Upper lobe of right lung (tissue), 1 donor: Measurements from ENCODE around the gene UTRN. TPM values are rescaled to one million over a fixed set of nuclear protein-coding genes. Genes with fewer than 3 reads are reported as not detected.

ENCODE experiments used
- ATAC-seq: fragments of 200-7000 bp; cut with Tn5 transposase; one replicate; pipeline ENCODE4 v1.9.1; 2020; ENCODE audit warnings: mild to moderate bottlenecking, moderate library complexity
- DNase-seq: peaks from one replicate; pipeline ENCODE4 v3.0.0-alpha.2; 2020
- H3K27ac ChIP-seq: fragments of 200-600 bp; one replicate; pipeline ENCODE4 v1.8.0; 2022
- H3K27me3 ChIP-seq: fragments of 200-600 bp; one replicate; pipeline ENCODE4 v1.8.0; 2022; ENCODE audit warnings: mild to moderate bottlenecking
- H3K36me3 ChIP-seq: fragments of 200-600 bp; one replicate; pipeline ENCODE4 v1.8.0; 2022
- H3K4me1 ChIP-seq: fragments of 200-600 bp; one replicate; pipeline ENCODE4 v1.8.0; 2022
- H3K4me3 ChIP-seq: fragments of 200-600 bp; one replicate; pipeline ENCODE4 v1.8.0; 2022; ENCODE audit warnings: mild to moderate bottlenecking
- H3K9me3 ChIP-seq: fragments of 200-600 bp; one replicate; pipeline ENCODE4 v1.8.0; 2022
- CTCF ChIP-seq: fragments of 200-600 bp; IDR thresholded peaks from one replicate; pipeline ENCODE4 v1.8.0; 2022; ENCODE audit warnings: antibody characterized with exemption
- intact Hi-C: fragments of 100-400 bp; cut with DNase I; formaldehyde crosslinking; loops from one replicate; pipeline ENCODE4 v1.11.0; 2022
- total RNA-seq: library from RNA; stranded (reverse); fragmentation: NEBNext Ultra II Directional; extraction: Animal tissue kit (Norgen Biotek cat#: 25700); gene quantifications from one replicate; pipeline ENCODE4 v1.2.1, GENCODE V29; 2021
- donor health status: DM: no; HTN: yes; CAD: no; lungs with severe emphysema.

Gene UTRN
- total RNA-seq, 1 donor from 2014 or later, result 316 TPM

GRCh38 chr6:144283646-144284477, 1.3 kb upstream of the UTRN start:
- H3K4me1 ChIP-seq, result peaks cover 20% of the 10 kb centered on the region
- H3K27me3 ChIP-seq, result no peaks in the 10 kb centered on the region
- H3K9me3 ChIP-seq, result no peaks in the 10 kb centered on the region
- intact Hi-C loops, result loop anchor here (10.0 kb wide), 1 partner anchor 141 kb away; no protein-coding TSS in a partner anchor
- H3K27ac ChIP-seq, result peak overlapping the region; percentile 86
- peak; percentile 28 for TF ChIP-seq CTCF
- H3K4me3 ChIP-seq, result peak overlapping the region; percentile 92
- DNase-seq (no peak), ATAC-seq (no peak)
- no peaks in the 10 kb centered on the region for H3K36me3 ChIP-seq

GRCh38 chr6:144284478-144284782, 705 bp upstream of the UTRN start:
- intact Hi-C loops, result loop anchor here (10.0 kb wide), 1 partner anchor 140 kb away; no protein-coding TSS in a partner anchor
- no peak for ATAC-seq
- no peak for TF ChIP-seq CTCF
- peak overlapping the region; percentile 92 for H3K4me3 ChIP-seq
- H3K36me3 ChIP-seq, result no peaks in the 10 kb centered on the region
- DNase-seq, result no peak
- H3K27me3 ChIP-seq, result no peaks in the 10 kb centered on the region
- peak overlapping the region; percentile 86 for H3K27ac ChIP-seq
- no peaks in the 10 kb centered on the region for H3K9me3 ChIP-seq
- peaks cover 20% of the 10 kb centered on the region for H3K4me1 ChIP-seq

- no peak for DNase-seq
- peaks cover 20% of the 10 kb centered on the region for H3K4me1 ChIP-seq
- no peak for ATAC-seq
- peak overlapping the region; percentile 86 for H3K27ac ChIP-seq
- no peak for TF ChIP-seq CTCF
- H3K4me3 ChIP-seq, result peak overlapping the region; percentile 92
- H3K9me3 ChIP-seq, result no peaks in the 10 kb centered on the region
- intact Hi-C loops, result loop anchor here (10.0 kb wide), 1 partner anchor 139 kb away; no protein-coding TSS in a partner anchor
- no peaks in the 10 kb centered on the region for H3K27me3 ChIP-seq
- H3K36me3 ChIP-seq, result no peaks in the 10 kb centered on the region
Observed at GRCh38 chr6:144285548-144285797, 338 bp downstream of the UTRN start.

- intact Hi-C loops, result loop anchor here (10.0 kb wide), 1 partner anchor 139 kb away; no protein-coding TSS in a partner anchor
- Histone ChIP-seq H3K27me3 (no peaks in the 10 kb centered on the region), H3K27ac (peak overlapping the region; percentile 86), H3K36me3 (no peaks in the 10 kb centered on the region), H3K4me3 (peak overlapping the region; percentile 92), H3K9me3 (no peaks in the 10 kb centered on the region), H3K4me1 (peaks cover 20% of the 10 kb centered on the region)
- TF ChIP-seq CTCF, result no peak
- ATAC-seq (peak; percentile 79), DNase-seq (peak; percentile 92)
Observed at GRCh38 chr6:144285798-144286502, 815 bp downstream of the UTRN start.

GRCh38 chr6:144286503-144287393, 1.6 kb downstream of the UTRN start:
- peaks cover 20% of the 10 kb centered on the region for H3K4me1 ChIP-seq
- no peaks in the 10 kb centered on the region for H3K9me3 ChIP-seq
- H3K4me3 ChIP-seq, result peak overlapping the region; percentile 92
- DNase-seq, result peak; percentile 87
- no peak for TF ChIP-seq CTCF
- H3K27me3 ChIP-seq, result no peaks in the 10 kb centered on the region
- intact Hi-C loops, result loop anchor here (10.0 kb wide), 1 partner anchor 138 kb away; no protein-coding TSS in a partner anchor
- H3K27ac ChIP-seq, result peak overlapping the region; percentile 86
- peaks cover 3% of the 10 kb centered on the region for H3K36me3 ChIP-seq
- ATAC-seq, result peak; percentile 56
